PFSK-1 (cell line): ENCODE data around the gene NEDD9.

Source experiments
- FOXP2 ChIP-seq: optimal IDR thresholded peaks from 2 replicates; pipeline ENCODE3; 2011; ENCODE audit warnings: borderline replicate concordance, control low read depth, inconsistent platforms; ENCODE audit not compliant: insufficient read depth; ENCODE audit errors: extremely low read length, extremely low read depth
- POLR2AphosphoS5 ChIP-seq: IDR thresholded peaks from 2 replicates; pipeline ENCODE4 v1.6.1; 2012; ENCODE audit warnings: low read depth, mild to moderate bottlenecking, control low read depth, low read length, moderate library complexity
- SIN3A ChIP-seq: IDR thresholded peaks from 2 replicates; pipeline ENCODE4 v1.6.1; 2012; ENCODE audit warnings: mild to moderate bottlenecking, low read length, moderate library complexity, borderline replicate concordance; ENCODE audit not compliant: insufficient read depth
- TAF1 ChIP-seq: IDR thresholded peaks from 2 replicates; pipeline ENCODE4 v1.6.1; 2012; ENCODE audit warnings: low read length, control low read depth, borderline replicate concordance; ENCODE audit not compliant: insufficient read depth
- TF ChIP-seq, protein P1 (sequence below), 2 experiments: IDR thresholded peaks; 2 replicates each; pipeline versions ENCODE4 v1.6.1 to v1.8.0; 2011 to 2012; ENCODE audit warnings: low read depth in 2 of 2, low read length in 2 of 2, control low read depth in 1 of 2, inconsistent platforms in 1 of 2, mild to moderate bottlenecking in 1 of 2, moderate library complexity in 1 of 2; ENCODE audit not compliant: insufficient read depth in 1 of 2

NEDD9 gene

DNA sequence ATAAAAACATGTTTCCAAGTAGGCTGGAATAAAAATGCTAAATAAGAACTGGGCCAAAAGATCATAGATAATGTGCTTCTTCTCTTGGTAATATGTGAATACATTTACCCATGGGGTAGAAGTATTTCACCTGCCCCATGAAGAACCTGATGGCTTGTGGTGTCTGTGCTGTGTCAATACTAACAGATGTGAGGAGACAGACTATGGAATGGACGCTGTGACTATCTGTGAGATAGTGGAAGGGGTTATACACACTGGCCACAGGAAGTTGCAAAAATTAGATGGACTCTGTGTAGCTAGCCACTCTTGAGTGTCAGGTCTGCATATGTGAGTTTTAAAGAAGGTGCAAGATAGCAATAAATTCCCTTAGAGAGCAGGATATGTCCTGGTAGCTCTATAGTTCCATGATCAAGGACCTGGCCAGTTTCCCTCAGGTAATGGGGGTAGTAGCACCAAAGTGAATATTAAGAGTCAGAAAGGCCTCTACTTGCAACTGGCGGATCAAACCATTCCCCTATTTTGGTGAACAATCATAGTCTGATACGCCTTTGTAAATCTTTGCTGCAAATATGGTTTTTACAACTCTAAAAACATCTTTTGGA, 48.6 kb downstream of the NEDD9 start:
- no peak for TF ChIP-seq FOXP2
- no peak for TF ChIP-seq POLR2AphosphoS5
- TF ChIP-seq, protein P1, sequence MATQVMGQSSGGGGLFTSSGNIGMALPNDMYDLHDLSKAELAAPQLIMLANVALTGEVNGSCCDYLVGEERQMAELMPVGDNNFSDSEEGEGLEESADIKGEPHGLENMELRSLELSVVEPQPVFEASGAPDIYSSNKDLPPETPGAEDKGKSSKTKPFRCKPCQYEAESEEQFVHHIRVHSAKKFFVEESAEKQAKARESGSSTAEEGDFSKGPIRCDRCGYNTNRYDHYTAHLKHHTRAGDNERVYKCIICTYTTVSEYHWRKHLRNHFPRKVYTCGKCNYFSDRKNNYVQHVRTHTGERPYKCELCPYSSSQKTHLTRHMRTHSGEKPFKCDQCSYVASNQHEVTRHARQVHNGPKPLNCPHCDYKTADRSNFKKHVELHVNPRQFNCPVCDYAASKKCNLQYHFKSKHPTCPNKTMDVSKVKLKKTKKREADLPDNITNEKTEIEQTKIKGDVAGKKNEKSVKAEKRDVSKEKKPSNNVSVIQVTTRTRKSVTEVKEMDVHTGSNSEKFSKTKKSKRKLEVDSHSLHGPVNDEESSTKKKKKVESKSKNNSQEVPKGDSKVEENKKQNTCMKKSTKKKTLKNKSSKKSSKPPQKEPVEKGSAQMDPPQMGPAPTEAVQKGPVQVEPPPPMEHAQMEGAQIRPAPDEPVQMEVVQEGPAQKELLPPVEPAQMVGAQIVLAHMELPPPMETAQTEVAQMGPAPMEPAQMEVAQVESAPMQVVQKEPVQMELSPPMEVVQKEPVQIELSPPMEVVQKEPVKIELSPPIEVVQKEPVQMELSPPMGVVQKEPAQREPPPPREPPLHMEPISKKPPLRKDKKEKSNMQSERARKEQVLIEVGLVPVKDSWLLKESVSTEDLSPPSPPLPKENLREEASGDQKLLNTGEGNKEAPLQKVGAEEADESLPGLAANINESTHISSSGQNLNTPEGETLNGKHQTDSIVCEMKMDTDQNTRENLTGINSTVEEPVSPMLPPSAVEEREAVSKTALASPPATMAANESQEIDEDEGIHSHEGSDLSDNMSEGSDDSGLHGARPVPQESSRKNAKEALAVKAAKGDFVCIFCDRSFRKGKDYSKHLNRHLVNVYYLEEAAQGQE (IDR thresholded peaks at IDR 0.05; ENCODE audit: insufficient read depth in 1 of 2, low read depth in 2 of 2, low read length in 2 of 2) = no peak
- TF ChIP-seq TAF1 = no peak
- no peak for TF ChIP-seq SIN3A

DNA sequence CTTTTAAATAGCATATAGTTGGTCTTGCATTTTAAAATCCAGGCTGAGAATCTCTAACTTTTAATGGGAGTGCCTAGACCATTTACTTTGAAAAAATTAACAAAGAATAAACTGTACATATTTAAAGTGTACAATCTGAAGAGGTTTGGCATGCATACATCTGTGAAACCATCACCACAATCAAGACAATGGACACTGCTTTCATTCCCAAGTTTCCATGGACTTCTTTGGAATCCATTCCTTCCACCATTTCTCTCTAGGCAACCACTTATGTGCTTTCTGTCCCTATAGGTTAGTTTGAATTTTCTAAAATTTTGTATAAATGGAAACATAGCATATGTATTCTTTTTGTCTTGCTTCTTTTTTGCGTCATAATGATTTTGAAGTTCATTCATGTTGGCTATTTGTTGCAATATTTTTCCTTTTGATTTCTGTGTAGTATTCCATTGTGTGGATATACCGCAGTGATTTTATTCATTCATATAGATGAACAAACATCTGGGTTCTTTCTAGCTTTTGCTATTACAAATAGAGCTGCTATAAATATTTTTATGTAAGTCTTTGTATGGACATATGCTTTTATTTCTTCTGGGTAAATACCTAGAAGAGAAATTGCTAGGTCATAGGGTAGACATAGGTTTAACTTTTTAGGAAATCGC, 50.9 kb downstream of the NEDD9 start:
- TF ChIP-seq POLR2AphosphoS5 (no peak), SIN3A (no peak), TAF1 (no peak), FOXP2 (no peak)
- TF ChIP-seq, protein P1 (IDR thresholded peaks at IDR 0.05; ENCODE audit: insufficient read depth in 1 of 2, low read depth in 2 of 2, low read length in 2 of 2) = no peak

DNA sequence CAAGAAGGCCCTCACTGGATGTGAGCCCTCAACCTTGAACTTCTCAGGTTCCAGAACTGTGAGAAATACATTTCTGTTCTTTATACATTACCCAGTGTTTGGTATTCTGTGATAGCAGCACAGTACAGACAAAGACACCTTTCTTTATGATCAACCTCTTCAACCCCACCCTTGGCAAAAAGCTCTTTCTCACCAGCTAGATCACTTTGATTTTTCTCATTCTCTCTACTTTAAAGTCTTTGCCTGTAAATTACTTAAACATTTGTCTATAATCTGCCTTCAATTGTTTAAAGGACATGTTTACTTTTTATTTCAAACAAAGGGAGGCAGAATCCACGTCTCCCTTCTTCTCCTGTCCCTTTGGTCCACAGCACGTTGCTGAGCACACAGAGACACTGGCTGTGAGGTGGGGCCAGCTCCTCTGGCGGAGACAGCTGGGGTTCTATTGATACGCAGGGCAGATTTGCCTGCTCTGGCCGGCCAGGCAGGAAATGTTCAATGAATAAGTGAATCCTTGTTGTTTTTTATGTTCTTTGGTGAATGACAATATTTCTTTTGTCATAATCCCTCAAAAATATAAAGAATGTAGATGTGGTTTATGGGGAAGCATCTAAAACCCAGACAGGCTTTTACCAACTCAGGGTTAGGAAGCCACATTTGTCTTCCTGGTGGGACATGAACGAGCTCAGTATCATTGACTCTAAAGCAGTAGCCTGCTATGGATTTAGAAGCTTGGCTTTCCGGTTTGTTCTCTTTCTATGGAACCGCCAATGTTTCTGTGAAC, 52.9 kb downstream of the NEDD9 start:
- no peak for TF ChIP-seq POLR2AphosphoS5
- TF ChIP-seq, protein P1 (IDR thresholded peaks at IDR 0.05; ENCODE audit: insufficient read depth in 1 of 2, low read depth in 2 of 2, low read length in 2 of 2) = no peak
- TF ChIP-seq FOXP2 = no peak
- no peak for TF ChIP-seq TAF1
- TF ChIP-seq SIN3A = no peak

DNA sequence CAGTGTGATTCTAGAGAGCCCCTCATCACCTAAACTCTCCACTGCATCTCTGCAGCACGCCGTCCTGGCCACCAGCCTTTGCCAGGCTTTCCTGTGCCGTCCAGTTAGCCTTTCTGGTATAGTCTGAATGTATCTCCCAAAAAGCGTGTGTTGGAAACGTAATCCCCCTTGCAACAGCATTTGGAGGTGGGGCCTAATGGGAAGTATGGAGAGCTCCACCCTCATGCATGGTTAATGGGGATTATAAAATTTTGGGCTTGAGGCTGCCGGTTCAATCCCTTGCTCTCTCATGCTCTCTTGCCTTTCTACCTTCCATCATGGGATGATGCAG, 53.4 kb downstream of the NEDD9 start:
- no peak for TF ChIP-seq FOXP2
- no peak for TF ChIP-seq SIN3A
- TF ChIP-seq, protein P1 (IDR thresholded peaks at IDR 0.05; ENCODE audit: insufficient read depth in 1 of 2, low read depth in 2 of 2, low read length in 2 of 2) = no peak
- no peak for TF ChIP-seq TAF1
- no peak for TF ChIP-seq POLR2AphosphoS5
